ENCODE results near the gene SPATA4. TPM values are rescaled to one million over a fixed set of nuclear protein-coding genes. Genes with fewer than 3 reads are reported as not detected.

Gene SPATA4
- total and polyA plus RNA-seq, 2 donors (not counting 3 experiments of a cell fraction or from before 2014, with no cell fraction given), result not detected

DNA sequence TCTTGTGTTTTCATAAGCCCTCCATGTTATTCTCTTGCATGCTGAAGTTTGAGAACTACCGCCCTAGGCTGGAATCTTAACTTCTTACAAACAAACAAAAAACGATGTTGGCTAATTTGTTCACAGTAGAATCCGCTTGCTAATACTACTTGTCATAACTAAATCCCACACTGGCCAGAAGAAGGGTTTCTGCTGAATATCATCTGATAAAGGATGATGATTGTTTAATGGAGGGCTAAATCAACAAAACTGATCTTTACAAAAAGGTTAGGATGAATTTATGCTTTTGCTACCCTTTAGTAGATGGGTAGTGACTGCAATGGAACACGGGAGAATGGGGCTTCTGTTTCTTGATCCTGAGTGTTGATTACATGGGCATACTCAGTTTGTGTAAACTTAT, 42.3 kb downstream of the SPATA4 start:
- Histone ChIP-seq H4K20me1 (replicated peaks; ENCODE audit: control insufficient read depth, extremely low read depth, insufficient read depth, low read length) (no peaks in the 10 kb centered on the region), H3K9me3 (replicated peaks; ENCODE audit: control insufficient read depth, insufficient read depth, low read length) (no peaks in the 10 kb centered on the region), H3K79me2 (ENCODE audit: control insufficient read depth, insufficient read depth, low read length) (no peaks in the 10 kb centered on the region), H3K4me1 (ENCODE audit: control insufficient read depth, extremely low read depth, insufficient read depth, low read length) (no peaks in the 10 kb centered on the region), H3K27ac (ENCODE audit: insufficient read depth, low read depth, low read length) (no peak overlapping the region), H3K36me3 (ENCODE audit: control insufficient read depth in 2 of 2, extremely low read depth in 1 of 2, insufficient read depth in 2 of 2, low read length in 2 of 2) (no peaks in the 10 kb centered on the region), H2AFZ (ENCODE audit: low read depth, low read length) (no peak overlapping the region), H3K9ac (replicated peaks; ENCODE audit: extremely low read depth, insufficient read depth, low read length) (no peak overlapping the region), H3K4me2 (ENCODE audit: insufficient read depth, low read length) (no peak overlapping the region), H3K9me1 (replicated peaks; ENCODE audit: control insufficient read depth, extremely low read depth, insufficient read depth, low read length) (no peaks in the 10 kb centered on the region), H3K4me3 (replicated peaks in 1 of 3; ENCODE audit: insufficient read depth in 1 of 3, low read depth in 1 of 3, low read length in 3 of 3) (no peak overlapping the region), H3K27me3 (ENCODE audit: control insufficient read depth in 2 of 2, insufficient read depth in 2 of 2, low read length in 2 of 2) (no peaks in the 10 kb centered on the region)
- FAIRE-seq (no peak), DNase-seq (ENCODE audit: low read depth, low spot score) (no peak)
- intact Hi-C loops (cut with micrococcal nuclease), result loop anchor here (5.0 kb wide), 1 partner anchor 124 kb away; no protein-coding TSS in a partner anchor
- CTCF ChIA-PET, result interaction anchor here (1.4 to 1.5 kb wide), 2 partner anchors 9 to 10 kb away, joined by 4 read pairs; no protein-coding TSS in a partner anchor
- dilution Hi-C loops (cut with MboI; ENCODE audit: extremely low pct_ligation_motif_present, low sequenced_read_pairs), result no loop called here
- BruUV-seq (replicated peaks), result no TSS peak
- TF ChIP-seq MYC (IDR thresholded peaks at IDR 0.05; ENCODE audit: low read depth, low read length) (no peak), POLR2AphosphoS5 (IDR thresholded peaks at IDR 0.05; ENCODE audit: insufficient read depth, low read depth, low read length) (no peak), EZH2 (IDR thresholded peaks at IDR 0.05; ENCODE audit: borderline replicate concordance, low read depth, low read length, severe bottlenecking) (no peak), JUN (IDR thresholded peaks at IDR 0.05; ENCODE audit: borderline replicate concordance, insufficient read depth, insufficient read length, low read depth) (no peak), CTCF (IDR thresholded peaks at IDR 0.05; ENCODE audit: extremely low read depth in 1 of 2, insufficient read depth in 1 of 2, low read depth in 1 of 2, low read length in 2 of 2) (no peak), POLR2A (IDR thresholded peaks at IDR 0.05; ENCODE audit: low read depth, low read length) (no peak), GATA2 (IDR thresholded peaks at IDR 0.05; ENCODE audit: insufficient read depth, insufficient read length, low read depth, low read length) (no peak), MAX (IDR thresholded peaks at IDR 0.05; ENCODE audit: insufficient read depth, insufficient read length) (no peak), FOS (IDR thresholded peaks at IDR 0.05; ENCODE audit: borderline replicate concordance, insufficient read depth, low read length) (no peak)
- POLR2A ChIA-PET, result no interaction called here

Measured in endothelial cell of umbilical vein (primary cell).